NCI-H82 (cell line): ENCODE measurements around the gene TMA7B.
A peak's percentile ranks its signal among the peaks of the same experiment; 100 is the strongest.
"Not testable (repeated sequence)": the region's sequence is repeated elsewhere in the genome, so short reads cannot be mapped to it uniquely, and the experiment has no call there.

Source experiments
- DNase-seq: peaks from one replicate; lab custom pipeline; 2025; lab: John Stamatoyannopoulos, UW

Gene TMA7B

DNA sequence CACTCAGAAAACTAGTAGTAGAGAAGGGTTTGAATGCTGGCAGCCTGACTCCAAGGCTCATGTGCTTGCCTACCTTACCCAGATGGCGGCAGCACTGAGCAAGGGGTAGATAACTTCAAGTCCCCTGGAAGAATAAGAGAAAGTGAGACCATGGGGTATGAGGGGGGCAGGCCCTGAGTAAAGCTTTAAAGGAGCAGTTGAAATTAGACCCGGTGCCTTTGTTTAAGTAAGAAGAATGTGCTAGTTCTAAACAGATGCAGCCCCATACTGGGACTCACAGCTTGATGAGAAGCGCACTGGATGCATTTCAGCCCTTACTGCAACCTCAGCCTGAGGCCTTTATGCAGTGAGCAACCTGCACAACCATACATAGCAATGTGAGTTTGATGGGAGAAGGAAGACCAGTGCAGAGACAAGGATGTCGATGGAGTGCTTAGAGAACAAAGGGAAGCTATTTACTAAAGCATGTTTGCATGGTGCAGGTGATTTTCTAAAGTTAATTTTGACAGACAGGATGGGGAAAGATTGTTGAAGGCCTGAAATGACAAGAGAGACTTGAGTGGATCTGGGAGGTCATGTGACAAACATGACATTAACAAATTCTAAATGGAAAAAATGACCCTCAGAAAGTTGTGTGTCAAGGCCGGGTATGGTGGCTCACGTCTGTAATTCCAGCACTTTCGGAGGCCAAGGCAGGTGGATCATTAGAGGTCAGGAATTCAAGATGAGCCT, 27.1 kb upstream of the TMA7B start:
- DNase-seq, result peak; percentile 74

DNA sequence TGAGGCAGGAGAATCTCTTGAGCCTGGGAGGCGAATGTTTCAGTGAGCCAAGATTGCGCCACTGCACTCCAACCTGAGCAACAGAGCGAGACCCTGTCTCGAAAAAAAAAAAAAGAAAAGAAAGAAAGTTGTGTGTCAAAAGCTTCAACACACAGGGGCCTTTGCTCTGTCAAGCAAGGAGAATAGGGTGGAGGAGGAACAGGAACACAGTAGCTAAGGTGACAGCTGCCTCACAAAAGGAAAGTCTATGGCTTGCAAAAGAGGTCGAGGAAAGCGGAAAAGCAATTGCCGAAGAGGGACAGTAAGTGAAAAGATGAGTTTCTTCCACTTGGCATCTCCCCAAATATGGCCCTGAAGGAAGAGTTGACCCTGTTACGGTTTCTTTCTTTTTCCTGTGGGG, 26.5 kb upstream of the TMA7B start:
- DNase-seq, result no peak

DNA sequence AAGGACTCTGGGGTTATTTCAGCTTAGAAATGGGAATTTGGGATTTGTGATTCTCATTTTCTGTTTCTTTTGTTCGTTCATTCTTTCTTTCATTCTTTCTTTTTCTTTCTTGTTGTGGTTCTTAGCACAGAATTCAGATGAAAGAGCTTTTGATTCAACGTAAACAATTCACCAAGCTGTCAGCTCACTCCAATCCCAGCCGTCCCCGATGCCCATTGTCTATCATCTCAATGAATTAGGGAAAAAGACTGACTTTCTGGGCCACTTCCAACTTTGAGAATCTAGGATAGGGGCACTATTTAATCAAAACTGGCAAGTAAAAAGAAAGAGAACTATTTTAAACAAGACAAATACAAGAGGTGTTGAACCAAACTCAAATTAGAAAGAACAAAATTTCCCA, 25.1 kb upstream of the TMA7B start:
- DNase-seq, result no peak

- no peak for DNase-seq
Measured at GRCh38 chr22:39935612-39936011, 24.6 kb upstream of the TMA7B start.

DNA sequence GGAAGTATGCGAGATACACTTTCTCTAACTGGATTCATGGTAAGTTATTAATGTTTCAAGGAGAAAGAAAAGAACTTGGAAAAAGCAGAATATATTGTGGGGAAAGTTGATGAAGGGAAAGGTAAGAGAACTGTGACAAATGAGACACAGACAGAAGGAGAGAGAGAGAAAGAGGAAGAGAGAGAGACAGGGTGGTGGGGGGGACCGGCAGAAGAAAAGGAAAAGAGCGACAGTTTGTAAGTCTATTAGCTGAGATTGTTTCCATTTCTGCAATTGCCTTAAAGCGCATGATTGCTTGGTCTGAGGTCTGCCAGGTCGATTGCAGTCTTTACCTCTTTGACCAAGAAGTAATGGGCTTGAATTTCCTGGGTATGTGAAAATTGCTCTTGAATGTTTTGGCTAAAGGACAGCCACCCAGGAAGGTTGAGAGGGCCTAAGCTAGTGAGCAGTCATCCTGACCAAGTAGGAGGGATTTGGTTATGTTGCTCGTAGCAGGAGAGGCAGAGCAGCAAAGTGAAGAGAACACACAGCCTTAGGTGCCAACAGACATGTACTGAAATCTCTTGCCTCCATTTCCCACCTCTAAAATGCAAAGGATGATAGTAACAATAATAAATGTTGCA, 23.6 kb upstream of the TMA7B start:
- DNase-seq, result no peak

- DNase-seq, result no peak
Measured at GRCh38 chr22:39937906-39938305, 22.3 kb upstream of the TMA7B start.

DNA sequence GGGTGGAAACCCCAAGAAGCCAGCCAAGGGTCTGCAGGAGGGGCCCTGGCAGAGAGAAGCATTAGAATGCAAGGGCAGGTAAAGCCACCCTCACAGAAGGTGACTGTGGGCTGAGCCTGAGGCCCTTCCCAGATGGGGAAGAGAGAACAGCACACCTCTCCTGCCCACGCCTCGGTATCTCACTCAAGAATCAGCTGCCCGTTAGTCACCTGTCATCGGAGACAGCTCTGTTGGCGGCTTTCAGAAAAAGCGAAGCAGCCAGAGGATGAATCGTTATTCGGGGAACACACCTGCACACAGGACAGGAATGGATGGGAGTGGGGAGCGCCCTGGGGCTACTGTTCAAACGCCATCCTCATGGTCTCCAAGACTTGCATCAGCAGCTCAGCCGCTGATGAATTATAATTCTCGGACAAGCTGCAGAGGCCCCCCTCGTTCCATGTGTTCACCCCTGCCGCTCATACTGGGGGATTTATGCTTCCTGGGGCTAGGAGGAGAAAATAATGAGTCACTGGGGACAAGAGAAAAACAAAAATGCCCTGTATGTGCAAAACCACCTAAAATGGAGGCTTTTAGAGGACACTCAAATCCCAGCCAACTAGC, 21.6 kb upstream of the TMA7B start:
- DNase-seq, result no peak

GRCh38 chr22:39939830-39940229, 20.4 kb upstream of the TMA7B start:
- no peak for DNase-seq

GRCh38 chr22:39940757-39941305, 19.4 kb upstream of the TMA7B start:
- DNase-seq, result peak; percentile 13

DNA sequence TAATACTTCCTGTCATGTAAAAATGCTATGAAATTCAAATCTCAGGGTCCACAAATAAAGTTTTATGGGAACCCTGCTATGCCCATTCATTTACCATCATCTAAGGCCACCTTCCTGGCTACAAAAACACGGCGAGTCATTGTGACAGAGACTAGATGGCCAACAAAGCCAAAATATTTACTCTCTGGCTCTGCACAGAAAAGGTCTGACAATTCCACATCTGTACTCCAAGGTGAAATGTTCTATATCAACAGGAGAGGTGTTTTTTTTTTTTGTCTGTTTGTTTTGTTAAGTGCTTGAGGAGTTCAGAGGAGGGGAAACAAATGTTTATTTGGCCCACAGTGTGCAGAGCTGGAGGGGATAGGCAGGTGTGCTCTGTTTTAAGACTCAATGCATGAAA, 18.6 kb upstream of the TMA7B start:
- DNase-seq, result no peak

DNA sequence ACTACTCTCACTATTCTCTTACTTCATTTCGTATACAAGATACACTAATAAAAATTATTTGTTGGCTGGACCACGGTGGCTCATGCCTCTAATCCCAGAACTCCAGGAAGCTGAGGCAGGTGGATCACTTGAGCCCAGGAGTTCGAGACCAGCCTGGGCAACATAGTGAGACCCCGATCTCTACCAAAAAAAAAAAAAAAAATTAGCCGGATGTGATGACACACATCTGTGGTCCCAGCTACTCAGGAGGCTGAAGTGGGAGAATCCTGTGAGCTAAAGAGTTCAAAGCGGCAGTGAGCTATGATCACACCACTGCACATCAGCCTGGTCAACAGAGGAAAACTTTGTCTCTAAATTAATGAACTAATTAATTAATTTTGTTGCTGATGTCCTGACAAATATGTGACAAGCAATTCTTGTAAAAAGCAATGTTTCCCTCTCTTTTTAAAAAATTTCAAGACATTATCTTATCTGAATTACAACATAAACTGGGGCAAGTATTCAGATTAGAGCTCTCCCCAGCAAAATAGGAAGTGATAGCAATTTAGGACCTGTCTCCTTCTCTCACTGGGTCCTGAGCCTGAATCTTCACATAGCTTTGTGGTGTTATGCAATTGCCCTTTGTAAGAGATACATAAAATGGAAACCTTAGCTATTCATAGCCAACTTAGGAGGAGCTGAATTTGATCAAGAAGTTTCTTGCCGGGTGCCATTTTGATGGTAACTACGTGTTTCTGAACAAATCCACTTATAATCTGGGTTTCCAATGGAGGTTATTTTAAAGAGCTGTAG, 17.6 kb upstream of the TMA7B start:
- DNase-seq, result no peak

DNA sequence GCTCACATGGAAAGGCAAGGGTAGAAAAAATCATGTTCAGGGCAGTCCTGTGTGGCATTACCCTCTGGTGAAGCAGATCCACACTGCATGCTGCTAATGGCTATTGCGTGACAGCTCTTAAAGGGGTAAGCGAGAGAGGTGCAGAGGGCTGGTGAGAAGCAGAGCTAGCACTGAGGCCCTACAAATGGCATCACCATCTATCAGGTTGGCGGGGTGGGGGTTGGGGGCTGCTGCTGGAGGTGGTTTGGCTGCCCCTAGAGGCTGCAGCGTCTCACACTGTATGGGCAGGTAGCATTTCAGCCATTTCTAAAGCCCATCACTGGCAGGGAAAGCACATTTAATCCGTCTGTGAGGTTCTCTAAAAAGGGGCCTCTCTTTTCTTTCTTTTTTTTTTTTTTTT, 16.9 kb upstream of the TMA7B start:
- peak; percentile 71 for DNase-seq

- DNase-seq, result no peak
Measured at GRCh38 chr22:39943953-39944872, 16.0 kb upstream of the TMA7B start.

DNA sequence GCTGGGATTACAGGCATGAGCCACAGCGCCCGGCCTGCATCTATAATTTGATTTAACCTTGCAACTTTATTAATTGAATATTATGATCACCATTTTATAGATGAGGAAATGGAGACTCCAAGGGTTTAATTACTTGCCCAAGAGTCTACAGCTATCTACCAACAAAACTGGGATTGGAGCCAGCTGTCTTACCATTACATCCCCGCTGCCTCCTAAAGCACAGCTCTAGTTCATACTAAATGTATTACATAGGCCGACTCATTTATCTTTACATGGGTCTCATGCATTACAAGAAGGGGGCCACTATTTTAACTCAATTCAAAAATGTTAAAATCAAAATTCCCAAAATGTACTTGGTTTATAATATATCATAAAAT, 14.1 kb upstream of the TMA7B start:
- no peak for DNase-seq

GRCh38 chr22:39946503-39947219, 13.5 kb upstream of the TMA7B start:
- no peak for DNase-seq

DNA sequence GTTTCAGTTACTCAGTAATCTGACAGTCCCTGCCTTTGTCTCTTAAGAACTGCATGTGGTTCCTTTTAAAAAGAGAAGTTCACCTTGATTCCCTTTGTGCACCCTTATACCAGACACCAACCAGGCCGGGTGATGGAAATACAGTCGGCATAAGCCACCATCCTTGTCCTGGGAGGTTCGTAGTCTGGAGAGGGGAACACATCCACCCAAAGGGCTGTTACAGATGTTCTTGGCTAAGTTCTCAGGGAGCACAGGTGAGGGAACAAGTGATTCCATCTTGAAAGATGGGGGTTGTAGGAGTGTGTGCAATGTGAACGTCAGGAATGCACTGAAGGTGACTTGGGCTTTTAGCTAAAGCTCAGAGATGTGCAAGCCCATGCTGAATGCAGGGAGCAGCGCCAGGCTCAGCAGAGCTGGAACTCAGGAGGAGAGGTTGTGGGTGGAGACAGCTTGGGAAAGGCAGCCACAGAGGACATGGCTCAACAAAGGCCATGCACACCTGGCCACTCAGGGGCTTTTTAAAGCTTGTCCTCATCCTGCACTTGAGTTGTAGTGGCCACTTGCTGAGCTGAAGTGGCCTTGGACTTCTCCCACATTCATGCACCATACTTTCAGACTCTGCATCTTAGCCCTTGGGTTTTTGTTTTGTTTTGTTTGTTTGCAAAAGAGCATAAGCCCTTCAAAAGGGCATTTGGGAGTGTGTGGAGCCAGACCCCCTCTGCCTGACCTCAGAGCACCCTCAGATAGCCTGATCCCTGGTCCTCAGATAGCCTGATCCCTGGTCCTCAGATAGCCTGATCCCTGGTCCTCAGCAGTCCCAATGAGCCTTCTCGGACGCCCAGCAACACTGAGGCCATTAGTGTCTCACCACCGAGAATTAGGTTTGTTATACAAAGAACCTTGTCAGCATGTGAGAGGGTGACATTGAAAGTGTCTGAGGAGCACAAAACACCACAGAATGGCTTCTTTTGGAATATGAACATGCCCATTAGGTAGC, 12.7 kb upstream of the TMA7B start:
- no peak for DNase-seq

GRCh38 chr22:39949964-39950737, 10.0 kb upstream of the TMA7B start:
- DNase-seq, result no peak

DNA sequence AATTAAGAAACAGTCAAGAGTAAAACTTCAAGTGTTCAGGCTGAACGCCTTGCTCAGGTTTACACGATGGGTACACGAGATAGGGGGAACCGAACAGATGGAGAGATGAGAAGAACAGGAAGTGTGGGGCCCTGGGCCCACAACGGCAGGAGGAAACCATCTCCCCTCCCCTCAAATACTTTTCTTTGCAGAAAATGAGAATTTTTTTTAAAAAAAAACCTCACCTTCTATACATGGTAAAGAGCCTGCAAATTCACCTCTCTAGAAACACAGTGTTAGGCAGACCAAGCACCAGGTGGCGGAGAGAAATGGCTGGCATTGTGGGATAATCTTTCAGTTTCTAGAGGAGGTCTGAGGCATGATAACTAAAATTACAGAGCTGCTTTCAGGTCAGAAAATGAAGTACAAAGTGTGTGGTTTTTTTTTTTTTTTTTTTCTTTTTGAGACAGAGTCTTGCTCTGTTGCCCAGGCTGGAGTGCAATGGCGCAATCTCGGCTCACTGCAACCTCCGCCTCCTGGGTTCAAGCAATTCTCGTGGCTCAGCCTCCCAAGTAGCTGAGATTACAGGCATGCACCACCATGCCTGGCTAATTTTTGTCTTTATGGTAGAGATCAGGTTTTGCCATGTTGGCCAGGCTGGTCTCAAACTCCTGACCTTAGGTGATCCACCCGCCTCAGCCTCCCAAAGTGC, 8.4 kb upstream of the TMA7B start:
- not testable (repeated sequence) for DNase-seq
